Measurements from ENCODE around the gene IGF2BP2. TPM values are rescaled to one million over a fixed set of nuclear protein-coding genes. Genes with fewer than 3 reads are reported as not detected.

The IGF2BP2 gene
- polyA plus RNA-seq, 2 of the 4 experiments (the other 2 are of a cell fraction) = 2.2 to 6.1 TPM

GRCh38 chr3:185764980-185765370 lies 59.9 kb downstream of the IGF2BP2 start:
- WGBS (ENCODE audit: missing lambda C conversion rate) = 71% methylated on average over 3 of the region's 3 CpGs
- no peak for DNase-seq (ENCODE audit: low read depth in 1 of 2, low spot score in 1 of 2)

GRCh38 chr3:185764163-185764979 lies 60.5 kb downstream of the IGF2BP2 start:
- TF ChIP-seq GATA3 (IDR thresholded peaks at IDR 0.05; ENCODE audit: borderline replicate concordance) (no peak), RARB (CRISPR knock-in tag; IDR thresholded peaks at IDR 0.05) (no peak), ZC3H11A (IDR thresholded peaks at IDR 0.05) (no peak), RAD21 (conservative IDR thresholded peaks at IDR 0.05 in 1 of 2, IDR thresholded peaks at IDR 0.05 in 1 of 2) (no peak), SREBF2 (IDR thresholded peaks at IDR 0.05) (no peak), FOSL2 (IDR thresholded peaks at IDR 0.05) (no peak), FOSL2 (CRISPR knock-in tag; IDR thresholded peaks at IDR 0.05) (no peak), ZFP36 (IDR thresholded peaks at IDR 0.05; ENCODE audit: borderline replicate concordance, partially characterized antibody) (no peak), TFCP2L1 (CRISPR knock-in tag; IDR thresholded peaks at IDR 0.05) (no peak), POLR2AphosphoS2 (conservative IDR thresholded peaks at IDR 0.05; ENCODE audit: low read length) (no peak)
- TF ChIP-seq, protein P1, sequence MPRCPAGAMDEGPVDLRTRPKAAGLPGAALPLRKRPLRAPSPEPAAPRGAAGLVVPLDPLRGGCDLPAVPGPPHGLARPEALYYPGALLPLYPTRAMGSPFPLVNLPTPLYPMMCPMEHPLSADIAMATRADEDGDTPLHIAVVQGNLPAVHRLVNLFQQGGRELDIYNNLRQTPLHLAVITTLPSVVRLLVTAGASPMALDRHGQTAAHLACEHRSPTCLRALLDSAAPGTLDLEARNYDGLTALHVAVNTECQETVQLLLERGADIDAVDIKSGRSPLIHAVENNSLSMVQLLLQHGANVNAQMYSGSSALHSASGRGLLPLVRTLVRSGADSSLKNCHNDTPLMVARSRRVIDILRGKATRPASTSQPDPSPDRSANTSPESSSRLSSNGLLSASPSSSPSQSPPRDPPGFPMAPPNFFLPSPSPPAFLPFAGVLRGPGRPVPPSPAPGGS (IDR thresholded peaks at IDR 0.05) = no peak
- TF ChIP-seq, protein P2, sequence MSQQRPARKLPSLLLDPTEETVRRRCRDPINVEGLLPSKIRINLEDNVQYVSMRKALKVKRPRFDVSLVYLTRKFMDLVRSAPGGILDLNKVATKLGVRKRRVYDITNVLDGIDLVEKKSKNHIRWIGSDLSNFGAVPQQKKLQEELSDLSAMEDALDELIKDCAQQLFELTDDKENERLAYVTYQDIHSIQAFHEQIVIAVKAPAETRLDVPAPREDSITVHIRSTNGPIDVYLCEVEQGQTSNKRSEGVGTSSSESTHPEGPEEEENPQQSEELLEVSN (IDR thresholded peaks at IDR 0.05; ENCODE audit: borderline replicate concordance, low read depth) = no peak
- TF ChIP-seq, protein P3, sequence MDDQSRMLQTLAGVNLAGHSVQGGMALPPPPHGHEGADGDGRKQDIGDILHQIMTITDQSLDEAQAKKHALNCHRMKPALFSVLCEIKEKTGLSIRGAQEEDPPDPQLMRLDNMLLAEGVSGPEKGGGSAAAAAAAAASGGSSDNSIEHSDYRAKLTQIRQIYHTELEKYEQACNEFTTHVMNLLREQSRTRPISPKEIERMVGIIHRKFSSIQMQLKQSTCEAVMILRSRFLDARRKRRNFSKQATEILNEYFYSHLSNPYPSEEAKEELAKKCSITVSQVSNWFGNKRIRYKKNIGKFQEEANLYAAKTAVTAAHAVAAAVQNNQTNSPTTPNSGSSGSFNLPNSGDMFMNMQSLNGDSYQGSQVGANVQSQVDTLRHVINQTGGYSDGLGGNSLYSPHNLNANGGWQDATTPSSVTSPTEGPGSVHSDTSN (IDR thresholded peaks at IDR 0.05) = no peak
- FAIRE-seq (no peak), DNase-seq (ENCODE audit: low read depth in 1 of 2, low spot score in 1 of 2) (no peak), ATAC-seq (no peak)
- 82% methylated on average over 6 of the region's 6 CpGs for WGBS (ENCODE audit: missing lambda C conversion rate)
- Histone ChIP-seq H3K4me2 (no peak overlapping the region), H3K4me3 (no peak overlapping the region), H3K9me3 (no peaks in the 10 kb centered on the region), H3K4me1 (no peaks in the 10 kb centered on the region), H3K27ac (no peak overlapping the region)
- POLR2A ChIA-PET = no interaction called here
- CTCF ChIA-PET = interaction anchor here (0.9 to 4.4 kb wide), 5 partner anchors 14 to 103 kb away, joined by 3 to 22 read pairs (median 7); no protein-coding TSS in a partner anchor

More at GRCh38 chr3:185764980-185765370, 59.9 kb downstream of the IGF2BP2 start:
- no peaks in the 10 kb centered on the region for H3K9me3 ChIP-seq
- no peak overlapping the region for H3K4me3 ChIP-seq
- TF ChIP-seq CBX2 (IDR thresholded peaks at IDR 0.05; ENCODE audit: borderline replicate concordance, low read depth) = no peak
- no peak for TF ChIP-seq ZNF302 (CRISPR knock-in tag; IDR thresholded peaks at IDR 0.05)
- TF ChIP-seq RARB (CRISPR knock-in tag; IDR thresholded peaks at IDR 0.05) = no peak
- TF ChIP-seq HEYL (CRISPR knock-in tag; IDR thresholded peaks at IDR 0.05) = no peak
- no peak for TF ChIP-seq SMC3 (IDR thresholded peaks at IDR 0.05)
- TF ChIP-seq RFX5 (IDR thresholded peaks at IDR 0.05) = no peak
- TF ChIP-seq, protein P1 (IDR thresholded peaks at IDR 0.05) = no peak
- no peak for TF ChIP-seq TFCP2L1 (CRISPR knock-in tag; IDR thresholded peaks at IDR 0.05)
- TF ChIP-seq CBX8 (IDR thresholded peaks at IDR 0.05) = no peak
- TF ChIP-seq, protein P4, sequence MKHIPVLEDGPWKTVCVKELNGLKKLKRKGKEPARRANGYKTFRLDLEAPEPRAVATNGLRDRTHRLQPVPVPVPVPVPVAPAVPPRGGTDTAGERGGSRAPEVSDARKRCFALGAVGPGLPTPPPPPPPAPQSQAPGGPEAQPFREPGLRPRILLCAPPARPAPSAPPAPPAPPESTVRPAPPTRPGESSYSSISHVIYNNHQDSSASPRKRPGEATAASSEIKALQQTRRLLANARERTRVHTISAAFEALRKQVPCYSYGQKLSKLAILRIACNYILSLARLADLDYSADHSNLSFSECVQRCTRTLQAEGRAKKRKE (CRISPR knock-in tag; IDR thresholded peaks at IDR 0.05; ENCODE audit: low read depth) = no peak
- TF ChIP-seq FOXS1 (CRISPR knock-in tag; IDR thresholded peaks at IDR 0.05) = no peak
- TF ChIP-seq ESRRA (IDR thresholded peaks at IDR 0.05; ENCODE audit: borderline replicate concordance, low read length) = no peak
- no peak for TF ChIP-seq ZFP36 (IDR thresholded peaks at IDR 0.05; ENCODE audit: borderline replicate concordance, partially characterized antibody)
- no peak for TF ChIP-seq FOSB (CRISPR knock-in tag; IDR thresholded peaks at IDR 0.05)
- TF ChIP-seq HOXB5 (CRISPR knock-in tag; IDR thresholded peaks at IDR 0.05) = no peak
- TF ChIP-seq CEBPB (IDR thresholded peaks at IDR 0.05) = no peak
- no peak for TF ChIP-seq HES2 (IDR thresholded peaks at IDR 0.05)
- ChIA-PET POLR2A (no interaction called here), CTCF (interaction anchor here (0.9 to 4.4 kb wide), 4 partner anchors 13 to 104 kb away, joined by 3 to 22 read pairs (median 10); no protein-coding TSS in a partner anchor)
- H3K4me2 ChIP-seq = no peak overlapping the region
- no peak overlapping the region for H3K27ac ChIP-seq
- FAIRE-seq (no peak), ATAC-seq (no peak)
- no peaks in the 10 kb centered on the region for H3K4me1 ChIP-seq

Data from A549 (cell line).